Measurements from ENCODE around the gene CEACAM18. TPM values are rescaled to one million over a fixed set of nuclear protein-coding genes. Genes with fewer than 3 reads are reported as not detected.

CEACAM18 gene
- total and polyA plus RNA-seq, 10 of the 15 experiments (the other 5 are each of a cell fraction or from before 2014, with no cell fraction given), result not detected

- Histone ChIP-seq H3K9ac (ENCODE audit: control insufficient read depth, insufficient read depth, low read length) (no peak overlapping the region), H3K4me2 (ENCODE audit: control insufficient read depth, insufficient read depth) (no peak overlapping the region), H4K20me1 (ENCODE audit: control insufficient read depth, insufficient read depth) (no peaks in the 10 kb centered on the region), H3K9me3 (replicated peaks; ENCODE audit: control insufficient read depth, insufficient read depth, low read length) (no peaks in the 10 kb centered on the region; the same call in 2 of the 3 replicates), H3K4me1 (ENCODE audit: control insufficient read depth, insufficient read depth, low read length) (no peaks in the 10 kb centered on the region), H3K27ac (ENCODE audit: control insufficient read depth, insufficient read depth) (no peak overlapping the region), H3K27me3 (replicated peaks in 1 of 2; ENCODE audit: control insufficient read depth in 2 of 2, insufficient read depth in 2 of 2, low read length in 1 of 2) (peaks cover 0 to 7% of the 10 kb centered on the region in 2 experiments; a peak in 1 of 4 replicates), H3K4me3 (no peak overlapping the region), H3K79me2 (ENCODE audit: control insufficient read depth, insufficient read depth, low read length) (no peaks in the 10 kb centered on the region), H2AFZ (ENCODE audit: control insufficient read depth, low read depth, low read length) (no peak overlapping the region), H3K36me3 (ENCODE audit: control insufficient read depth in 2 of 2, insufficient read depth in 2 of 2, low read length in 1 of 2) (no peaks in the 10 kb centered on the region)
- FAIRE-seq (no peak), ATAC-seq (no peak), DNase-seq (ENCODE audit: low read depth, low spot score) (no peak)
- CTCF ChIA-PET, result interaction anchor here (0.9 to 6.9 kb wide), 5 partner anchors 7 to 153 kb away, joined by 3 to 39 read pairs (median 9); no protein-coding TSS in a partner anchor
- POLR2A ChIA-PET, result no interaction called here
- WGBS (ENCODE audit: insufficient coverage, insufficient replicate concordance, low lambda C conversion rate, missing lambda C conversion rate), result 33% methylated on average over 3 of the region's 3 CpGs
- no TSS peak for BruUV-seq (replicated peaks)
- RAD21 ChIA-PET (ENCODE audit: unreplicated experiment), result no interaction called here
- SMC1A ChIA-PET (ENCODE audit: uncharacterized antibody, unreplicated experiment), result no interaction called here
- TF ChIP-seq RAD51 (IDR thresholded peaks at IDR 0.05) (no peak), SIN3A (IDR thresholded peaks at IDR 0.05; ENCODE audit: low read depth, low read length) (no peak), NR2C1 (IDR thresholded peaks at IDR 0.05) (no peak), BHLHE40 (IDR thresholded peaks at IDR 0.05; ENCODE audit: borderline replicate concordance in 1 of 2, low read depth in 2 of 2, low read length in 1 of 2) (no peak), RCOR1 (conservative IDR thresholded peaks at IDR 0.05; ENCODE audit: low read depth, low read length) (no peak), NR2C2 (IDR thresholded peaks at IDR 0.05; ENCODE audit: borderline replicate concordance, control insufficient read depth, insufficient read length, low read depth) (no peak), SRF (IDR thresholded peaks at IDR 0.05; ENCODE audit: low read depth in 2 of 2, low read length in 2 of 2) (no peak), FOXK2 (IDR thresholded peaks at IDR 0.05) (no peak), RBBP5 (conservative IDR thresholded peaks at IDR 0.05) (no peak)
- in situ Hi-C loops (cut with MboI) (no loop called here), intact Hi-C loops (cut with micrococcal nuclease; ENCODE audit: unreplicated experiment) (no loop called here)
These were observed 29.9 kb downstream of the CEACAM18 start for GRCh38 chr19:51508059-51508733.

Data from GM12878 (cell line).